ENCODE measurements around the gene ABLIM1. TPM values are rescaled to one million over a fixed set of nuclear protein-coding genes. Genes with fewer than 3 reads are reported as not detected.

The ABLIM1 gene
- total RNA-seq, 4 donors from 2014 or later = 56.9 to 108 (median 96.1) TPM

- Histone ChIP-seq H3K27ac (no peak overlapping the region), H3K27me3 (no peaks in the 10 kb centered on the region), H3K4me3 (no peak overlapping the region), H3K9me3 (no peaks in the 10 kb centered on the region), H3K36me3 (no peaks in the 10 kb centered on the region), H3K4me1 (peaks cover 0 to 3% (median 1%) of the 10 kb centered on the region in 4 donors)
- intact Hi-C loops (cut with DNase I; ENCODE audit: low total_unique reads) = no loop called here
- TF ChIP-seq POLR2A (IDR thresholded peaks at IDR 0.05) (no peak), EP300 (IDR thresholded peaks at IDR 0.05; ENCODE audit: low read depth) (no peak), CTCF (IDR thresholded peaks at IDR 0.05) (no peak), POLR2AphosphoS5 (IDR thresholded peaks at IDR 0.05) (no peak)
- in situ Hi-C loops (cut with MboI; ENCODE audit: low pct_ligation_motif_present in 1 of 4, low pct_unique_long_range_greater_than_20kb in 1 of 4, low sequenced_read_pairs in 3 of 4) = no loop called here
- WGBS, 2 donors (ENCODE audit: low coverage in 1 of 2) = 83 to 85% methylated on average over 1 to 3 of the region's 3 CpGs
- DNase-seq = no peak
Observed at GRCh38 chr10:114661212-114661880, 3.3 kb upstream of the ABLIM1 start.

DNA sequence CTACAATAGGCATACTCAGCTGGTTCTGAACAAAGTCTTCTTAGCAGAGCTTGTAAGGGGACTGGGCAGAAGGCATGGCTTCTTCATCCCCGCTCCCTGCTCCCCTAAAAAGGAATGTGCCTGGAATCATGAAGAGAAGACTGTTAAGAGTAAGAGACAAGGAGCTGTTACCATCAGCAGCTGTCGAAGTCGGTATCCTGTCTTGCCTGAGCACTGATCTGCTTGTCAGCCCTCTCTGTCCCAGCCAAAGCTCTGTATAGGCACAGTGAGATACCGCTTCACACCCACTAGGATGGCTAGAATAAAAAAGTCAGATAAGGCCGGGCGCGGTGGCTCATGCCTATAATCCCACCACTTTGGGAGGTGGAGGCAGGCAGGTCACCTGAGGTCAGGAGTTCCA is 2.4 kb downstream of the ABLIM1 start:
- Histone ChIP-seq H3K27ac (no peak overlapping the region), H3K9me3 (no peaks in the 10 kb centered on the region), H3K27me3 (no peaks in the 10 kb centered on the region), H3K36me3 (no peaks in the 10 kb centered on the region), H3K4me1 (peaks cover 0 to 32% (median 12%) of the 10 kb centered on the region in 4 donors), H3K4me3 (no peak overlapping the region)
- intact Hi-C loops (cut with DNase I; ENCODE audit: low total_unique reads) = loop anchor here (10.0 kb wide), 1 partner anchor 661 kb away; no protein-coding TSS in a partner anchor
- no peak for DNase-seq
- in situ Hi-C loops (cut with MboI; ENCODE audit: low pct_ligation_motif_present in 1 of 4, low pct_unique_long_range_greater_than_20kb in 1 of 4, low sequenced_read_pairs in 3 of 4) = no loop called here
- TF ChIP-seq CTCF (IDR thresholded peaks at IDR 0.05) (no peak), EP300 (IDR thresholded peaks at IDR 0.05; ENCODE audit: low read depth) (no peak), POLR2A (IDR thresholded peaks at IDR 0.05) (no peak), POLR2AphosphoS5 (IDR thresholded peaks at IDR 0.05) (no peak)
- 83 to 93% methylated on average over 1 to 7 of the region's 7 CpGs for WGBS, 2 donors (ENCODE audit: low coverage in 1 of 2)

- 88 to 90% methylated on average over 2 to 3 of the region's 3 CpGs for WGBS, 2 donors (ENCODE audit: low coverage in 1 of 2)
- no peaks in the 10 kb centered on the region for H3K9me3 ChIP-seq
- H3K27me3 ChIP-seq = no peaks in the 10 kb centered on the region
- peaks cover 0 to 38% (median 14%) of the 10 kb centered on the region in 4 donors for H3K4me1 ChIP-seq
- no peaks in the 10 kb centered on the region for H3K36me3 ChIP-seq
- DNase-seq = no peak
- no peak overlapping the region for H3K27ac ChIP-seq
- TF ChIP-seq CTCF (IDR thresholded peaks at IDR 0.05) (no peak), EP300 (IDR thresholded peaks at IDR 0.05; ENCODE audit: low read depth) (no peak)
- in situ Hi-C loops (cut with MboI; ENCODE audit: low pct_ligation_motif_present in 1 of 4, low pct_unique_long_range_greater_than_20kb in 1 of 4, low sequenced_read_pairs in 3 of 4) = no loop called here
- no peak overlapping the region for H3K4me3 ChIP-seq
- intact Hi-C loops (cut with DNase I; ENCODE audit: low total_unique reads) = loop anchor here (10.0 kb wide), 1 partner anchor 660 kb away; no protein-coding TSS in a partner anchor
Observed at GRCh38 chr10:114654822-114655575, 3.1 kb downstream of the ABLIM1 start.

GRCh38 chr10:114653926-114654325 is 4.1 kb downstream of the ABLIM1 start:
- in situ Hi-C loops (cut with MboI; ENCODE audit: low pct_ligation_motif_present in 1 of 4, low pct_unique_long_range_greater_than_20kb in 1 of 4, low sequenced_read_pairs in 3 of 4) (no loop called here), intact Hi-C loops (cut with DNase I; ENCODE audit: low total_unique reads) (loop anchor here (10.0 kb wide), 1 partner anchor 659 kb away; no protein-coding TSS in a partner anchor)
- Histone ChIP-seq H3K27me3 (no peaks in the 10 kb centered on the region), H3K4me1 (peaks cover 0 to 49% (median 19%) of the 10 kb centered on the region in 4 donors), H3K9me3 (no peaks in the 10 kb centered on the region), H3K36me3 (no peaks in the 10 kb centered on the region), H3K4me3 (no peak overlapping the region), H3K27ac (no peak overlapping the region)
- 33 to 72% methylated on average over 1 to 4 of the region's 4 CpGs for WGBS, 2 donors (ENCODE audit: low coverage in 1 of 2)
- TF ChIP-seq EP300 (IDR thresholded peaks at IDR 0.05; ENCODE audit: low read depth) (no peak), CTCF (IDR thresholded peaks at IDR 0.05) (no peak), POLR2AphosphoS5 (IDR thresholded peaks at IDR 0.05) (no peak), POLR2A (IDR thresholded peaks at IDR 0.05) (no peak)
- no peak for DNase-seq

Measured in transverse colon (tissue), 4 donors.